ENCODE results near the gene SLC1A6.

GRCh38 chr19:14949876-14950275, 29.8 kb downstream of the SLC1A6 start:
- TF ChIP-seq POLR2A (IDR thresholded peaks at IDR 0.05) (no peak), CTCF (IDR thresholded peaks at IDR 0.05) (no peak), EP300 (IDR thresholded peaks at IDR 0.05) (no peak), POLR2AphosphoS5 (IDR thresholded peaks at IDR 0.05) (no peak)
